Non-pigmented ciliary epithelial cell (primary cell): ENCODE measurements around the gene HEG1.

Experiments
- DNase-seq: peaks from one replicate; pipeline ENCODE4 v3.0.0-alpha.2; 2010; ENCODE audit warnings: low read depth

HEG1 gene

GRCh38 chr3:124952282-124952855 lies 103.4 kb downstream of the HEG1 start:
- no peak for DNase-seq

GRCh38 chr3:124951511-124952281 lies 104.1 kb downstream of the HEG1 start:
- peak; percentile 14 for DNase-seq

- no peak for DNase-seq
Observed at GRCh38 chr3:124950026-124950425, 105.8 kb downstream of the HEG1 start.

GRCh38 chr3:124942613-124943012 lies 113.2 kb downstream of the HEG1 start:
- DNase-seq: no peak

GRCh38 chr3:124941771-124942170 lies 114.0 kb downstream of the HEG1 start:
- no peak for DNase-seq

GRCh38 chr3:124939661-124940060 lies 116.1 kb downstream of the HEG1 start:
- DNase-seq: no peak

GRCh38 chr3:124938896-124939295 lies 116.9 kb downstream of the HEG1 start:
- no peak for DNase-seq

GRCh38 chr3:124937049-124937448 lies 118.7 kb downstream of the HEG1 start:
- DNase-seq: no peak

- no peak for DNase-seq
Observed at GRCh38 chr3:124935794-124936542, 119.8 kb downstream of the HEG1 start.

- DNase-seq: no peak
Observed at GRCh38 chr3:124935264-124935663, 120.5 kb downstream of the HEG1 start.

- DNase-seq: no peak
Observed at GRCh38 chr3:124934577-124934976, 121.2 kb downstream of the HEG1 start, which contains the start of gene MUC13. Gene MUC13, minus strand, starts transcription at chr3:124934751. Its CDS starts 39 bp downstream, at chr3:124934712.

GRCh38 chr3:124928333-124929202 lies 127.2 kb downstream of the HEG1 start:
- peak; percentile 40 for DNase-seq

- DNase-seq: no peak
Observed at GRCh38 chr3:124927574-124928045, 128.2 kb downstream of the HEG1 start.

GRCh38 chr3:124926426-124927101 lies 129.2 kb downstream of the HEG1 start:
- no peak for DNase-seq

- no peak for DNase-seq
Observed at GRCh38 chr3:124924741-124925140, 131.1 kb downstream of the HEG1 start.

GRCh38 chr3:124923833-124924232 lies 132.0 kb downstream of the HEG1 start:
- no peak for DNase-seq

GRCh38 chr3:124920718-124921117 lies 135.1 kb downstream of the HEG1 start:
- DNase-seq: no peak

GRCh38 chr3:124919756-124920155 lies 136.0 kb downstream of the HEG1 start:
- no peak for DNase-seq

- DNase-seq: no peak
Observed at GRCh38 chr3:124918524-124918923, 137.3 kb downstream of the HEG1 start.

GRCh38 chr3:124916837-124917409 lies 138.9 kb downstream of the HEG1 start:
- no peak for DNase-seq
